ENCODE measurements around the gene ANKRD40CL.

The ANKRD40CL gene

DNA sequence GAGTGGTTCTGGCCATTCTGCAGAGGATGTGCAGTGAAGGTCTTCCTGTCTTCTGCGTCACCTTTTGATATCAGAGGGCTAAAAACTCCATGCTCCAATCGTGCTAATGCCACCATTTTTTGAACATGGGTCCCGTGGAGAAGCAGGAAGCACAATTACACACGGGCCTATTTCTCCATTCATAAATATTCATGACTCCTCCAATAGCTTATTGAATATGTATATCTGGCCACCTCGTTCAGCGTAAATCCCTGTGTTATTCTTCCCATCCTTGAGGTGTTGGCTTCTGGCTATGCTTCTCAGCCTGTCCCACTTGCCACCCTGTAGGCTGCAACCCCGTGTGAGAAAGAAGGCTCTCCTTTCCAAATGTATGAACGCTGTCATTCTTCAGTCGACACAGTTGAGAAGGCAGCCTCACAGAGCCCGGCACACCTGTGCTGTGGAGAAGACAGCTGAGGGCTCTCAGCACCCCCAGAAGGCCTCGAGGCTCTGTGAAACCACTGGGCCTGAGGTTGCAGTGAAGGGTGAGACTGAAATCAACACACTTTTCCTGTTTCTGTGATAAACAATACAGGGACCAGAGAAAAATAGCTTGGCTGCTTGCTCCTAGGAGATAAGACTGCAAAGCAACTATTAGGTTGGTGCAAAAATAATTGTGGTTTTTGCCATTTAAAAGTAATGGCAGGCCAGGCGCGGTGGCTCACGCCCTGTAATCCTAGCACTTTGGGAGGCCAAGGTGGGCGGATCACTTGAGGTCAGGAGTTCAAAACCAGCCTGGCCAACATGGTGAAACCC, 4.9 kb upstream of the ANKRD40CL start:
- TF ChIP-seq, protein P1, sequence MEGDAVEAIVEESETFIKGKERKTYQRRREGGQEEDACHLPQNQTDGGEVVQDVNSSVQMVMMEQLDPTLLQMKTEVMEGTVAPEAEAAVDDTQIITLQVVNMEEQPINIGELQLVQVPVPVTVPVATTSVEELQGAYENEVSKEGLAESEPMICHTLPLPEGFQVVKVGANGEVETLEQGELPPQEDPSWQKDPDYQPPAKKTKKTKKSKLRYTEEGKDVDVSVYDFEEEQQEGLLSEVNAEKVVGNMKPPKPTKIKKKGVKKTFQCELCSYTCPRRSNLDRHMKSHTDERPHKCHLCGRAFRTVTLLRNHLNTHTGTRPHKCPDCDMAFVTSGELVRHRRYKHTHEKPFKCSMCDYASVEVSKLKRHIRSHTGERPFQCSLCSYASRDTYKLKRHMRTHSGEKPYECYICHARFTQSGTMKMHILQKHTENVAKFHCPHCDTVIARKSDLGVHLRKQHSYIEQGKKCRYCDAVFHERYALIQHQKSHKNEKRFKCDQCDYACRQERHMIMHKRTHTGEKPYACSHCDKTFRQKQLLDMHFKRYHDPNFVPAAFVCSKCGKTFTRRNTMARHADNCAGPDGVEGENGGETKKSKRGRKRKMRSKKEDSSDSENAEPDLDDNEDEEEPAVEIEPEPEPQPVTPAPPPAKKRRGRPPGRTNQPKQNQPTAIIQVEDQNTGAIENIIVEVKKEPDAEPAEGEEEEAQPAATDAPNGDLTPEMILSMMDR (IDR thresholded peaks at IDR 0.05; ENCODE audit: low read depth, low read length, missing control alignments) = no peak
- no peak overlapping the region for H3K4me3 ChIP-seq (ENCODE audit: low read depth, low read length)
- peak; percentile 37 for DNase-seq (ENCODE audit: low read depth)

DNA sequence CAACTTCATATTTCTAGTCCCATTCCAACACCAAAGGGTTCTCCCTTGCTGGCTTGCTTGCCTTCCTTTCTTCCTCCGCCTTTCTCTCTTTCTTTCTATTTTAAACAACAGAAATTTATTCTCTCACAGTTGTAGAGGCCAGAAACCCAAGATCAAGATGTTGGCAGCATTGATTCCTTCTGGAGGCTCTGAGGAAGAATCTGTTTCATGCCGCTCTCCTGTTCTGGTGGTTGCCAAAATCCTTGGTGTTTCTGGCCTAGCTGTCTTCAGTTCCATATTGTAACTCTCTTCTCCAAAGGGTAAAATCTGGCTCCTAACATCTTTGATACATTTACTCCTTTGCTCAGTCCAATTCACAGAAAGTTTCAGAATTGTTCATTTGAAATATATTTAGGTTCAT, 3.0 kb upstream of the ANKRD40CL start:
- DNase-seq (ENCODE audit: low read depth) = no peak
- no peak overlapping the region for H3K4me3 ChIP-seq (ENCODE audit: low read depth, low read length)
- TF ChIP-seq, protein P1 (IDR thresholded peaks at IDR 0.05; ENCODE audit: low read depth, low read length, missing control alignments) = no peak

DNA sequence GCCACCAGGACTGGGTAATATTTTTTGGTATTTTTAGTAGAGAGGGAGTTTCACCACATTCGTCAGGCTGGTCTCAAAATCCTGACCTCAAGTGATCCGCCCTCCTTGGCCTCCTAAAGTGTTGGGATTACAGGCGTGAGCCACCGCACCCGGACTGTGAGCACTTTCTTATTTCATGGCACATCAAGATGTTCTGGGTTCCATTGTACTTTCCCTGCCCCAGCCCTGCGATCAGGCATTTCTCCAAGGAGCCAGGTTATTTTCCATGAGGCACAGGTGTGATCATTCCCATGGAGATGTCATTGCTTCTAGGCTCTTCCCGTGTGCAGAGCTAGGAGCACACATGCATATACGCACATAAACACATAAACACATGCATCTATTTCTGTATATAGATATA, 2.6 kb upstream of the ANKRD40CL start:
- H3K4me3 ChIP-seq (ENCODE audit: low read depth, low read length) = no peak overlapping the region
- no peak for DNase-seq (ENCODE audit: low read depth)
- TF ChIP-seq, protein P1 (IDR thresholded peaks at IDR 0.05; ENCODE audit: low read depth, low read length, missing control alignments) = no peak

DNA sequence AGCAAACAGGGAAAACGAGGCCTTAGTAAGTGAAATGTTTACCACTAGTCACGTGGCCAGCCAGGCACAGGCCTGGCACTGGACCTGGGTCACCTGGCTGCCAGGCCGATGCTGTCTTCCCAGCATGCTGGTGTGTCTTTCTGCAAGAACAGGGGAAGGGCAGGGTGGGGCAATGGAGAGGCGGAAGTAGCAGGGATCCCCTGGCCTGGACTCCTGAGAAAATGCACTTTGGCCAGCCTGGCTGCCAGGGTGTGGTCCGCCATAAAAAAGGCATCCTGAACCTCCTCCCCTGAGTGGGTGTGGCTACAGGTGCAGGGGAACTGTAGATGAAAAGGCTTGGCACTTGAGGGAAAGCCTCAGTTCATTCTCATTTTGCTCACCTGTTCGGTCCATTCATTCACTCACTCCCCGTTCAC, 1.0 kb upstream of the ANKRD40CL start:
- no peak for DNase-seq (ENCODE audit: low read depth)
- TF ChIP-seq, protein P1 (IDR thresholded peaks at IDR 0.05; ENCODE audit: low read depth, low read length, missing control alignments) = no peak
- H3K4me3 ChIP-seq (ENCODE audit: low read depth, low read length) = no peak overlapping the region

DNA sequence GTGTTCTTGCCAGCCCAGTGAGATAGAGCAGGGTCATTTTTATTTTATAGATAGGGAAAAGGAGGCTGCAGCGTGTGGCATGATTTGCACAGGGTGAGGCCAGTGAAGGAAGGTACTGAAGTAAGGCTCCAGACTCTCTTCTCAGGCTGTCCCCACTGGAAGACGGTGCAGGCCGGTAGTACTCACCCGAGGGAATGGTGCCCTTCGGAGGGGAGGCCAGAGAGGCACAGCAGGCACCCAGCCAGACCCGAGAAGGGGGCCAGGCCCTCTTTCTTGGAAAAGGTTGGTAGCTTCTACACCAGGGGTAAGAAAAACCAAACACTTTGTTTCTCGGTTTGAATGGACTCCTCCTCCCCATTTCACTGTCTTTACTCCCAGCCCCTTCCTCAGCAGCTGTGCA, 288 bp downstream of the ANKRD40CL start:
- DNase-seq (ENCODE audit: low read depth) = no peak
- no peak overlapping the region for H3K4me3 ChIP-seq (ENCODE audit: low read depth, low read length)
- TF ChIP-seq, protein P1 (IDR thresholded peaks at IDR 0.05; ENCODE audit: low read depth, low read length, missing control alignments) = no peak

DNA sequence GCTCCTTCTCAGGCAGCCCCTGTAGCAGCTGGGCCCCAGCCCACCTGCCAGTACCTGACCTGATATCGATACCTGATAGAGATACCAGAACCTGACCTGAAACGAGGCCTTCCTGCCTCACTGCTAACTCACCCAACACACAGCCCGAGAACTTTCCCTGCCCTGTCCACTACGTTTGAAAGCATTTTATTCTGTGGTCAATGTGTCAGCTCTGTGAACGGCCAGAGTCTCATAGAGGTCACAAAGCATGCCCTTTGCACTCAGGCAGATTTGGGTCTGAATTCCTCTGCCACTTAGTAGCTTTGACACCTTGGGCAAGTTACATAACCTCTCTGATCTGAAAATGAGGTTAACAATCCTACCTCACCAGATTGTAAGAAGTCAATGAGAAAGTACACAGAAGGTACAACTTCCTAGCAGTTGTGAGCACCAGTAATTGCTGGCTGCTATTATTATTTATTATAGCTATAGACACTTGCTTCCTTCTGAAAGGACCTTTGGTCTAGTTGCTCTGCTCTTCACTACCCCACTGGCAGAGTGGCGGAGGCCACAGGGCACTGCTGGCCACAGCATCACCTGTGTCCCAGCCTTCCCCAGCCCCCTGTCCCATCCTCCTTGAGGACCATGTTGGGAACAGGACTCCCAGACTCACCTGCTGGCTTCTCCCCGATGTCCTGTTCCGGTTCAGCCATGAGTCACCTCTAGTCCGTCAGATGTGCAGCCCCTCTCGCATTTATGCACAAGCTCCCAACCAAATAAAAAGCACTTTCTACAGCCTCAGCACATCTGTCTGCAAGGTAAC, 895 bp downstream of the ANKRD40CL start:
- H3K4me3 ChIP-seq (ENCODE audit: low read depth, low read length) = no peak overlapping the region
- TF ChIP-seq, protein P1 (IDR thresholded peaks at IDR 0.05; ENCODE audit: low read depth, low read length, missing control alignments) = no peak
- no peak for DNase-seq (ENCODE audit: low read depth)
